Activated effector memory CD4-positive, alpha-beta T cell treated with anti-CD3 and anti-CD28 coated beads, Interleukin-2, amount 50 U/mL, for 16 hours (primary cell): ENCODE data around the gene MED6.
A peak's percentile ranks its signal among the peaks of the same experiment; 100 is the strongest.

Source experiments
- DNase-seq: peaks from one replicate; pipeline ENCODE4 v3.0.0-alpha.2; 2020

The MED6 gene, protein sequence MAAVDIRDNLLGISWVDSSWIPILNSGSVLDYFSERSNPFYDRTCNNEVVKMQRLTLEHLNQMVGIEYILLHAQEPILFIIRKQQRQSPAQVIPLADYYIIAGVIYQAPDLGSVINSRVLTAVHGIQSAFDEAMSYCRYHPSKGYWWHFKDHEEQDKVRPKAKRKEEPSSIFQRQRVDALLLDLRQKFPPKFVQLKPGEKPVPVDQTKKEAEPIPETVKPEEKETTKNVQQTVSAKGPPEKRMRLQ

DNA sequence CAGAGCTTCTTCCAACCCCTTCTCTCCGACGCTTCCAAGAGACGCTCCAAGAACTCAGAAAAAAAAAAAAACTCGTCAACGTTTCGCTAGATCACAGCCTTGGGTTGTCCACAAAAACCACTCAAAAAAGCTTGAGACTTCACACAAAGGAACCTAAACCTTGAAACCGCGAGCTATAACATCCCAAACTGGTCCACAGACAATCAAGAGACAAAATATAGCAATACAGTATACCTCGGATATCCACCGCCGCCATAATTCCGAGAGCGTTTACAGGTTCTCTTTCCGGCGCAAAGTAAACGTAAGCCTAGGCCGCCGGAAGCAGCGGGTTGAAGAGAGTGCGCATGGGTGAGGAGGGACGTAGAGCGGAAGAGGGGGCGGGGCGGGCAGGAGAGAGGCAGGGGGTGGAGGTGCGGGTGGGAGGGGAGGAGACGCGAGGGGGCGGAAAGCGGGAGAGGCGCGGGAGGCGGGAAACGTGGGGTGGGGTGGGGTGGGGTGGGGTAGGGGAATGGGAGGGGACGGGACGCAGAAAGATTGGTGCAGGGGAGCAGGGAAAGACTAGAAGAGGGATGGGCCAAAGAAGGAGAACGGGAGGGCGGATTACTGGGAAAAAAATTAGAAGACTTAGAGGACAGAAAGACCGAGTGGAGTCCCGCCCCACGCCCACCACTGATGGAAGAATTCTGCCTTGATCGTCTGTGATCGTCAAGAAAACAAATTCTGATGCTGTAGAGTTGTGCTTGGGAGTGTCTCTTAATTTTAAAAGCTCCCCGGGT is at the start of gene MED6:
MED6 (minus strand) TSS at position 274 of the 776 bp plus-strand sequence; CDS start at position 256, 18 bp downstream.
- DNase-seq, result peak; percentile 97

- DNase-seq, result no peak
Measured at GRCh38 chr14:70649803-70650202, 49.3 kb upstream of the MED6 start.

DNA sequence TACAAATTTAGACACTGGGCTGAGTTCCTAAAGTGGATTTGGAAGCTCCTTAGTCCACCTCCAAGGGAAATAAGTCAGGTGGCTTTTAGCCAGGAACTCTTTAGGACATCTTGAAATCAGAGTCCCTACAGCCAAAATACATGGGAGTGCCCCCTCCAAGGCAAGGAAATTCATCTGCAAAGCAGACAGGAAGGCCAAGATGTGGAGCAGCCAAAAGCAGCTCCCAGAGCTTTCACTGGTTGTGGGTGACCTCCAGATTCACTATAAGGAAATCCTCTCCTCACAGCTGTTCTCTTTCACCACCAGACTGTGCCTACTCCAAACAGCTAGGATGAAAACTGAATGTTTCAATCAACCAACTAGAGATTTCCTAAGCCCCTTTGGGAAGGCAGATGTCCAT is 47.9 kb upstream of the MED6 start:
- no peak for DNase-seq

DNA sequence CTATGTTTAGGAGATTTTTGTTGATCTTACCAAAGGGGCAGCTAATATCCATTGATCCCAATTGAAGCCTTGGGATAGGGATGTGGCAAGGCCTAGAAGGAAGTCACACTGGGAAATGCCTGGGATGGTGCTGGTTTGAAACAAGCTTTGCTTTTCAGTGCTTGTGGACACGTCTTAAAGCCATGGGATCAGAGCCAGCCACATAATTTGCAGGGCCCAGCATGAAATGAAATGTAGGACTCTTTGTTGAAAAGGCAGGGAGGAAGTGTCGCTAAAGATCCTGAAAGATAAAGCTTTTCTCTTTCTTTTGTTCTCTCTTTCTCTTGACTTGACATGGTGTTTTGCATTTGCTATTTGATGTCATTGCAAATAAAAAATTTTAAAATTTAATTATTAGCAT is 46.2 kb upstream of the MED6 start:
- DNase-seq, result no peak

DNA sequence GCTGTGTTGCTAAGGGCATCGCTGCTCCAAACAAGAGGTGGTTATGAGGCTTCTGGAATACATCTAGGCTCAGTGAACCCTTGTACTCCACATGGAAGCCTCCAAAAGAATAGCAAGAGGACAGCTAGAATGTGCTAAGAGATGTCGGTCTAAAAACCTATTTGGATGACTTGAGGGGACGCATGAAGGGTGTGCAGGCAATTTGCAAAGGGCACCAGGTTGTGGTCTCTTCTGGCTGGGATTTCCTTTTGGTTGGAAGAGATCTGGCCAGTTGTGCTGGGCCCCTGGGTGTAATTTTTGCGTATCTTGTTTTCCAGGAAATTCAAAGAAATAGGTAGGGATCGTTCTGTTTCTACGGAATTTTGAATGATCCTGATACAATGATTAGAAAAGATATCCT is 45.4 kb upstream of the MED6 start:
- no peak for DNase-seq

DNA sequence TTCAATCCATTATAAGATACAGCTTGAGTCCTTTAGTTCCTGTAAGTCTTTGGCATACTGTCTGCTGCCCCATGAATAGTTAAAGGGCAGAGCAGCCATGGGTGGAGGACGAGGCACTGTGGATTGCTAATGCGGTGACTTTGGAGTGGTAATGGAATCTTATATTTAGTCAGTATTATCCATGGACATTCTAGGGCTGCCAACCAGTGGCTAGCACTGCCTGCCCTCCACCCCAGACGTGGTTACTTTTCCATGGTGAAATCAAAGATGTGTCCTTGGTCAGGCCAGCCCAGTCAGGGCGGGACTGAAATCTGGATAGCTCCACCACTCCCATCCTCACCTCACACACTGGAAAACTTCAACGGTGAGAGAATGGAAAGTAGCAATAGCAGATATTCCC is 43.5 kb upstream of the MED6 start:
- DNase-seq, result no peak

GRCh38 chr14:70642303-70643235 is 42.1 kb upstream of the MED6 start:
- DNase-seq, result peak; percentile 77

DNA sequence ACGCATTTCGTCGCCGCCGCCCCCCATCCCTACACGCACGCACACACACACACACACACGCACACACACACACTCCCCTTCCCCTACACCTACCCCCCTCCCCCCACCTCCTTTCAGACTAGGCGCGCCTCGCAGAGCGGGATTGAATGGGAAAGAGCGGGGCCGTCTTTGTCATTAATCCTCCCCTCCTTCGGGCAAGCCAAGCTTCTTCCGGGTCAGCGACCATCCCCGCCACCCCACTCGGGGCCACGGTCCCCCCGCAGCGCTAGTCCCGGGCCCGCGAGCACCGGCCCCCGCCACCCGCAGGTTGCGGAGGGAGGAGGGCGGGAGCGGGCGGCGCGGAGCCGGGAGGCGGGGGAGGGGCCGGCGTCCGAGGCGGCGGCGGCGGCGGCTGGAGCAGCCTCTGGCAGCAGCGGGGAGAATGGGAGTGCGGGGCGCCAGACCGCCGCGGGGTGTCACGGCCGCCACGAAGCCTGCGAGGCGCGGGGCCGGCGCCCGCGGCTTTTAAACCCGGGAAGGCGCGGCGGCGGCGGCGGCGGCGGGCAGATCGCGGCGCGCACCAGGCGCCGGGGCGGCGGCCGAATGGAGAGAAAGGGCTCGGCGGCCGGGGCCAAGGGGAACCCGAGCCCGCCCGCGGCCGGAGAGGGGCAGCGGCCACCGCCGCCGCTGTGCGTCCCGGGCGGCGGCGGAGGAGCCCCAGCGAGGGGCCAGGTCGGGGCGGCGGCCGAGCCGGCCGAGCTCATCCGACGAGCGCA is 41.3 kb upstream of the MED6 start, which contains the start of gene TTC9:
TTC9 (plus strand) TSS at position 369 of the 755 bp plus-strand sequence; CDS start at position 583, 214 bp downstream.
- peak; percentile 79 for DNase-seq

DNA sequence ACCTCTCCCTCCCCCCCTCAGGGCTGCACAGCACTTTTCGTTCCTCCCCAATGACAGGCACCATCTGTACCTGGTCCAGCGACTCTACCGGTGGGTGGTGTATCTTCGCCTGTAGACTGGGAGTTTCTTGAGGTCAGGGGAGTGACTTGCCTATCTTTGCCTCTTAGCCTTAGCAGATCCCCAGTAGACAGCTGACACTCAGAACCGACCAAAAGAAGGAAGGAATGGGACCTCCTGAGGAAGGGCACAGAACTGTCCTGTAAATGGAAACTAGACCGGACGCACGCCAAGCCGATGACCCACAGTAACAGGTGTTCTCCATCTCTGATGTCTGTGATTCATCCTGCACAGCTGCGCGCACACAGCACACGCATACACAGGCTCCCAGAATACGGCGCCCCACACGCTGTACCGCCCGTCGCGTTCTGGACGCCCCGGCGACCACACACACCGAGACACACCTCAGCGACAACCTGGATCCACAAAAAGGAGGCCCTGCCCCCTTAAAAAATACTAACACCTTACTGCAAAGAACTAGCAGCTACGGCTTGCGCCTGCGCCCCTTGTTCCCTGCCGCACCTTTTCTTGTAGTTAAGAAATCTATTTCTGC is 40.6 kb upstream of the MED6 start:
- DNase-seq, result peak; percentile 82

DNA sequence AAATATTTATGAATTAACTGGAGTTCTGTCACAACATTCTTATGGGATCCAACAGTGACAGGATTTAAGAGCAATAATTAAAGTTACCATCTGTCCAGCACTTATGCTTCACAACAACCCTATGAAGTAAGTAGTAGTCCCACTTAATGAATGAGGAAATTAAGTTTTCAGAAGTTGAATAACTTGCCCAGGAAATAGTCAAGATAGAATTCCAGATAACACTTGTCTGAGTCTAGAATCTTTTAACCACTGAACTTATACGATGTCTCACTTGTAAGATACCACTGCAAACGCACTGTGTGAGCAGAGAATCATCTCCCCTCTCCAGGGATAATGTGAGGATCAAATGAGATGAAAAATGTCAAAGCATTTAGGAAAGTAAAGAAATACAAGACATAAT is 38.0 kb upstream of the MED6 start:
- DNase-seq, result no peak

DNA sequence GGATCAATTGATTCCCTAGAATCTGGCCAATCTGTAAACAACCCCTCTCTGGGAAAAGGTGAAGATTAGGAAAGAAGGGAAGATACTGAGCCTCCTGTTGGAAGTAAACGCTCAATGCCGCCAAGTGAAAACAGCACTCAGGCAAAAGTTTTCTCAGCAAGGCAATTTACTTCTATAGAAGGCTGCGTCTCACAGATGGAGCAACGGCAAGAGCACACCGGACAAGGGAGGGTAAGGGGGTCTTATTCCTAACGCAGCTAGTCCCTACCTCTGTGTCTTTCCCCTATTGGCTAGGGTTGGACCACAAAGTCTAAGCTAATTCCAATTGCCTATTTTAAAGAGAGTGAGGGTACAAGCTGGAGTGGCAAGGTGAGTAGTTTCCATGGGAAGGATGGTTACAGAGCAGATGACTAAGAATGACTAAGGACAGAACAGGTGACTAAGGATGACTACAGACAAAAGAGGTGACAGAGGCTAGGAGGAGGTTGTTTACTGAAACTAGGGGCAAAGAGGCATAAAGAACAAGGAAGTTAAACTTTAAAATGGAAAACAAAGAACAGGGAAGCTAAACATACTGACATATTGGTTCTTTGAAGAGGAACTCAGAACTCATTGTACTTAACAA is 35.6 kb upstream of the MED6 start:
- no peak for DNase-seq

DNA sequence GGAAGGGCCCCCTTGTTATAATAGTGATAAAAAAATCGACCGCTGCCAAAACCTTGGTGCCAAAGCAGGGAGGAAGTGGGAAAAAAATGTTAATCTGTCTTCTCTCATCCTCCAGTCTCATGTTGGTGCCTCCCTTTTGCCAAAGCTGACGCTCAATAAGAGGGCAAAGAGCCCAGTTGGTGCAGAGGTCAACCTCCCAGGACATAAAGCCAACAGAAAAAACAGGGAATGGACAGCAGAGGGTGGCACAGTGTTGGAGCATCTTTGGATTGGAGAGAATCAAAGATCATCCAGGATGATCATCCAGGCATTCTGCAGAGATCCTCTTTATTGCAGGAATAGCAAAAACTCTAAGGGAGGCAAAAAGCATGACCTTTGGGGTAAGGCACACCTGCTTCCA is 31.5 kb upstream of the MED6 start:
- no peak for DNase-seq

DNA sequence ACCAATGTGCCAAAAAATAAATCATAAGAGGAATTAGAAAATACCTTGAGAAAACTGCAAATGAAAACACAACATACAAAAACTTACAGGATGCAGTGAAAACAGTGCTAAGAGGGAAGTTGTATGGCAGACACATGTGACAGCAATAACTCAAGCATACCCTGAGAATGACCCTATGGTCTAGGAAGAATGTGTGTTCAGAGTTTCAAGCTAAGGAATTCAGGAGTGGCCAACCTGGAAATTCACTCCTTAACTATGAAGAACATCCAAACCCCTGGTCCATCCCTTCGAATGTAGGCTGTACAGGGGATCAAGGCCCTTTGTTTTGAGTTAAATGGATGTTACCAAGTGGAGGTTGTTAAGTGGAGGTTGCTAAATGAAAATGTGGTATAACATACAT is 24.5 kb upstream of the MED6 start:
- no peak for DNase-seq

- peak; percentile 75 for DNase-seq
Measured at GRCh38 chr14:70622111-70622712, 21.8 kb upstream of the MED6 start.

DNA sequence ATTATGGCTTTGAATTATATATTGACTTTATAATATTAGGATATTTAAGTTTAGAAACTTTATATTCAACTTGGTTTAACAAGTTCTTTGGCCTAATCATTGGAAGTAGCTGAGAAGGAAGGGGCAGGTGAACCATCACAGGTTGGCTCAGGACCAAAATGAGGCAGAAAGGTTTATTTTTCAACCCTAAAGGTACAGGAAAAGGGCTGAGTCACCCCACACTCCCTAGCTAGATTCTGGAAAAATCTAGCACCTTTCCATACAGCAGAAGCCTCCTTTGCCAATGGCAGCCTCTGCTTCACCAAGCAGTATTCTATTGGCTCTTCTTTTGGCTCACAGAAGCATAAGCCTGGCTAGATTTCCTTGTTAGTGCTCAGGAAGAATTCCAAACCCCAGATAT is 19.3 kb upstream of the MED6 start:
- DNase-seq, result no peak

- DNase-seq, result no peak
Measured at GRCh38 chr14:70618314-70618713, 17.9 kb upstream of the MED6 start.

GRCh38 chr14:70616646-70617045 is 16.2 kb upstream of the MED6 start:
- DNase-seq, result no peak

DNA sequence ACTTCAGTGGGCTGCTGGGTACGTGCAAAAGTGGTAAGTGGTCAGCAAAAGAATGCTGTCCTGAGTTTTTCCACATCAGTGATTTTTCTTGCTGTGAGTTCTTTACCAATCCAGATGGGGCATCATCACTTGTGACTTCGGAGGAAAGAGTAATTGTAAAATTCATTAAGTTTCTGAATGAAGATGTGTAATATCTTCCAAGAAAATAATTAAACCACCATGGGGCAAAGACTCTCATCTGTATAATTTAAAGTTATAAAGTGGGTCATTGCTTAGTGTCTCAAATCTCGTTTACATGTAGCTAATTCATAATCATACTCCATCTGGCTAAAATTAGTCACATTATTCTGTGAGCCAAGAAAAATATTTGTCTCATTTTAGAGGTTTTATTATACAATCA is 10.8 kb upstream of the MED6 start:
- DNase-seq, result no peak

- no peak for DNase-seq
Measured at GRCh38 chr14:70602254-70602653, 1.8 kb upstream of the MED6 start.

DNA sequence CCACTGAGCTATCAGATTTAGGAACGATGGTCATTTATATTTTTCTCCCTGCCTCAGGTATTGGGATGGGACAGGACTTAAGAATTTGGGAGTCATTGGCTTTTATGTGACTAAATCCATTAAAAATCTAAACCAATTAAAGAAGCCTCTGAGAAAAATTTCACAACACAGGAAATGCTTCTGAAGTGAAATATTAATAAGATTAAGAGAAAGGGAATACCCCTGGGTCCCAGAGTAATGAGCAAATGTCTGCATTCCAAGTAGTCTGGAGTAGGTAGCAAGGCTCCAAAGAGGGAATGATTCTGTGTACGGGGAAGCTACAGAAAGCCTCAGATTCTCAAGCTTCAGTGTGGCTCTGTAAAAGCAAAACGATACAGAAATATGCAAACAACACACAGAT is 707 bp upstream of the MED6 start:
- DNase-seq, result no peak

DNA sequence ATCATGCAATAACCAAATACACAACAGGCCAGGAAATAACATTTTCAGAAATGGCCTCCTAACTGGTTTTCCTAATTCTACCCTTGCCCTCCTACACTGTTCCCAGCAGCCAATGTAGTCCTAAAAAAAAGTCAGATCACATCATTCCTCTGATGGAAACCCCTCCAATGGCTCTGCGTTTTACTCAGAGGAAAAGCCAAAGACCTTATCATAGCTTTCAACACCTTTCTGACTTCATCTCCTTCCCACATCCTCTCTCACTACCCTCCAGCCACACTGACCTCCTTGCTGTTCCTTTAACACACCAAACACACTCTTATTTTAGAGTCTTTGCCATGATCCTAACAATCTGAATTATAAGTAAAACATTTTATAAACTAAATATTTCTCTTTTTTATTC is 1.1 kb downstream of the MED6 start:
- no peak for DNase-seq
